GM21360 (cell line): ENCODE data around the gene MPPED1.

Experiments
- ATAC-seq: cut with Tn5 transposase; IDR thresholded peaks from one replicate; pipeline ENCODE4 v1.9.1; 2021; ENCODE audit warnings: mild to moderate bottlenecking, moderate library complexity; ENCODE audit not compliant: unreplicated experiment

MPPED1 gene

DNA sequence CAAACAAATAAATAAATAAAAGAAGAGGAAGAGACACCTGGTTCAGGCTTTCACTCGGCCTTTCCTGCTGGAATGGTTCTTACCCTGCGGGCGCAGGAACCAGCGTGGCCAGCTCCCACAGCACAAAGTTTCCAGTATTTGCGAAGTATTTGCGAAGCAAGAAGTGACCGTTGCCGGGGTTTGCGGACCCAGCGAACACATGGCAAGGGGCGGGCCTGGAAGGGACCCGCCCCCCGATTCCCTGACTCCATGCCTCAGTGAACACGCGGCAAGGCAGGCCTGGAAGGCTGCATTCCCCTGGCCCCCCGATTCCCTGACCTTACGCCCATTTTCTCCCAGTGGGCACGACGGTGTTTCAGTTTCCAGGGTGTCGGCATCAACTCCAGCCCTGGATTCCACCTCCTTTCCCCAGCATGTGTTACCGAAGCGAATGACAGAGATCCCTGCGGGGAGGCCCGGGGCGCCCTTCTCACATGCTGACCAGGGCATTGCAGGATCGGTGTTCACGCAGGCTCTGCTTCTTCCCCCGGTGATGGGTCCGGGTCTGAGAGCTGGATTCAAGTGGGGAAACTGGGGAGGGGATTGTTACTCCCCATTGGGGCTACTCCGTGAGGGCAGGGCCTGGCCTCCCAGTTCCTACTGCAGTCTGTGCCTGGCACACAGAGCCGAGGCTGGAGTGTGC lies 102.8 kb downstream of the MPPED1 start:
- no peak for ATAC-seq

DNA sequence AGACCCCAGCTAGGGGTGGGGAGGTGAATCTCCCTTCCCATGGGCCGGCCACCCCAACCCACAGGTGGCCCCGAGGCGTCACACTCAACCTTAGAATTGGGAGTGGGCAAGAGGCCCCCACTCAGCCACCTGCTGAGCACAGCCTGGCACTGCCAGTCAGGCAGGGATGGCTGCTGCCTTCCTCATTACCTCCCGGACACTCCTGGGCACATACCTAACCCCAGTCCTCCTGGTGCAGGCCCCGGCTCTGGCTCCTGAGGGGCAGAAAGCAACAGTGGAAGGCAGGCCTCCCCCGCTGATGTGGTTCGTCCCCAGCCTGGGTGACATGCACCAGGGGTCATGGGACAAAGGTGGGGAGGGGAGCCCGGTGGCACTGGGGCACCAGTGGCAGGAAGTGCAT lies 103.6 kb downstream of the MPPED1 start:
- ATAC-seq: no peak

DNA sequence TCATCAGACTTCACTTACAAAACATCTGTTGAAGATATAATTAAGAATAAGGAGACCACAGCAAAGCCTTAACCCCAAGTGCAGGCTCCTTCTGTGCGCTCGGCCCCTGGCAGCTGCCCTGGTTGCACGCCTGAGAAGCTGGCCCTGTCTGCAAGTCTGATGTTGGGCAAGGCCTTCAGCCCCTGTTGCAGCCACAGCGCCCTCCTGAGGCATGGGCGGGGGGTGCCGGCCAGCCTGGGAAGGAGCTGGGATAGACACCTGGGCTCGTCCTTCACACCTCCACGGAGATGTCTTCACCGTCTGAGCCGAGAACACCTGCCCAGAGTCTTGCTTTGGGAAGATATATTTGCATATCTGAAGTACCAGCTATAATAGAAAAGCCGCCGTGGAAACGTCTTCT lies 104.1 kb downstream of the MPPED1 start:
- no peak for ATAC-seq

DNA sequence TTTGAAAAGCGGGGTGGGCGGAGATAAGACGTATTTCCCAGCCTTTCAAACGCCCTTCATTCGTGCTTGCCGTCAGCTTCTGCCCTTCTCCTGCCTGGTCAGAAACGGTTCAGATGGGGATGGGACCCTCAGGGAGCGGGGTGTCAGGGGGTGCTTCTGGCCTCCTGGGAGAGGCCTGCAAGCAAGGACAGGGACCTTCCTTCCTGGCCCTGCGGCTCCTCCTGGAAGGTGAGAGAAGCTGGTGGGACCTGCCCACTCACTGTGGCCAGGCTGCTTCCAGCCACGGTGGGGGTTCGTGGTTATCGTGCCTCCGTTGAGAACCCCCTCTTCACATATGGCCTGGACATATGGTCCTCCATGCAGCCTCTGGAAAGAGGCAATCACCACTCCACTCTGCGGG lies 104.6 kb downstream of the MPPED1 start:
- ATAC-seq: no peak

DNA sequence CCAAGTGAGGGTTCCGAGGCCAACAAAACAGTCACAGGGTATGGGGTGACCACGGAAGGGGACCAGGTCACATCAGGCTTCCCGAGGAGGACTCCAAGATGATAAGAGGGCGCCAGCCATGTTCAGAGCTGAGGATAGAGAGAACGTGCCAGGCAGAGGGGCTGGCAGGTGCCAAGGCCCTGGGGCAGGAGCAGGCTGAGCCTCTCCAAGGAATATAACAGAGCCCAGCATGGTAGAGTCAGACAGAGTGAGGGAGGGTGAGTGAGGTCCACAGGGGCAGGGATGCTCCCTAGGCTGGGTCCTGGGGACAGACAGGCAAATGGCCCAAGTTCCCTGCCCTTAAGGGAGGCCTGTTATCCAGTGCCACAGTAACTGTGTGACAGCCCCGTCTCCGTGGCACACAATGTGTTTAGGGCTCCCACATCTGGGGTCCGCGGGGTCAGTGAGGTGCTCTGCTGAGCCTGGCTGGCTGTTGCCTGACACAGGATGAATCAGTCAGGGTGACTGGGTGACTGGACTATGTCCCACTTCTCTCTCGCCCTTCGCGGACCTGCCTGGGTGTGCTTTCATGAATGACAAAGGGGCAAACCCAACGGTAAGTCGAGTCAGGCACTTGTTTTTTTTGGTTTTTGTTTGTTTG lies 105.3 kb downstream of the MPPED1 start:
- no peak for ATAC-seq

DNA sequence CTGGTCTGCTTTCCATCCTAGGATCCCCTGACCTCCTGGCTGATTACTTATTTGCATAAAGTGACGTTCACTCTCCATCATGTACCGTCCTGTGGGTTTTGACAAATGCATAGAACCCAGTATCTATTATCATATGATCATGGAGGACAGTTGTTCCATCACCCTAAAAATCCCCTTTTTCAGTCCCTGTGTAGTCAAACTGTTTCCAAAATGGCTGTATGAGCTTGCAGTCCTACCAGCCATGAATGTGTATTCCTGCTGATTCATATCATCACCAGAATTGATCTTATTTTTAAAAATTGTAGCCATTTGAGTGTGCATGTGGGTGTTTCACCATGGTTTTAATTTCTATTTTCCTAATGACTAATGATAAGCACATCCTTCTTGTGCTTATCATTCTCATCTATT lies 108.8 kb downstream of the MPPED1 start:
- peak; percentile 46 for ATAC-seq

DNA sequence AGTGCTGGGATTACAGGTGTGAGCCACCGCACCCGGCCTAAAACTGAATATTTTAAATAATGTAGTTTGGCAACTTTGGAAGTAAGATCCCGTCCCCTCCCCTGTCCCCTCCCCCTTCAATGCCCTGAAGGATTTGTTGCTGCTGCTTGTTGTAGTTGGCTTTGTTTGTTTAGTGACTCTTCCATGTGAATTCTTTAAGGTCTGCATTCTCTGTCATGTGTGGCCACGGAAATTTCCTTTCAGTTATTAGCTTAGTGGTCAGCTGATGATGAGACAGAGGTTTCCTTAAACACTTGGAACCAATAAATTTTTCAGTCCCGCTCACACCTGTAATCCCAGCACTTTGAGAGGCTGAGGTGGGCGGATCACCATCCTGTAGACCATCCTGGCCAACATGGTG lies 109.9 kb downstream of the MPPED1 start:
- ATAC-seq: no peak

DNA sequence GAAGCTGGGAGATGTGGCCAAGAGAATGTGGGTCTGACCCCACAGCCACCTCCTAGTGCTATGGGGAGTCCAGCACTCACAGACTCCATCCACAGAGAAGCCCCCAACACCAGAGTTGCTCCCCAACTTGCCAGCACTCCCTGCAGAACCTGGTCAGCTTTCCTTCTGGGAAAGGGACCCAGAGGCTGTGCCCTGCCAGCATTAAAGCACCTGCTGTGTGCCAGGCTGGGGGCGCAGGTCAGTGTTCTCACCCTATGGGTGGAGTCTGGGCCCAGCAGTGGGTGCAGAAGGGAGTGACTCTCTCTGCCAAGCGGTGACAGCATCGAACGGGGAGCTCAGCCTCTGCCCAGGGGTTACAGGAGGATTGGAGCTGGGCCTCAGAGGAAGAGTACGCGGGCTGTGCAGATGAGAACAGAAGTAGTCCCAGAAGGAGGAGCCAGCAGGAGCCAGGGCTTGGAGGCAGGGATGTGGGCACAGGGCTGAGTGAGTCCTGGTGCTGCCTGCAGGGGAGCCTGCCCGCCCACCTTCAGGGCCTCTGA lies 114.4 kb downstream of the MPPED1 start:
- ATAC-seq: no peak

DNA sequence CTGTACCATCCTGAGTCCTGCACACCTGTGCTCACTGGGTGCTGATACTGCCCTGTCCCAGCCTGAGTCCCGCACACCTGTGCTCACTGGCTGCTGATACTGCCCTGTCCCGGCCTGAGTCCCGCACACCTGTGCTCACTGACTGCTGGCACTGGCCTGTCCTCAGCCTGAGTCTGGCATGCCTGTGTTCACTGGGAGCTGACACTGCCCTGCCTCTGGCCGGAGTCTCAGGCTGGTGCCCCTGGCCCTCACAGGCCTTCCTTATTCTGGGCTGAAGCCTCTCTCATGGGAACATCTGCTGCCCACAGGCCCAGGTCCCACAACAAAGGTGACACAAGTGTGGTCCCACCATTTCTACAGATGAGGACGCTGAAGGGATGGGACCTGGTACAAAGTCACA lies 115.1 kb downstream of the MPPED1 start:
- no peak for ATAC-seq

DNA sequence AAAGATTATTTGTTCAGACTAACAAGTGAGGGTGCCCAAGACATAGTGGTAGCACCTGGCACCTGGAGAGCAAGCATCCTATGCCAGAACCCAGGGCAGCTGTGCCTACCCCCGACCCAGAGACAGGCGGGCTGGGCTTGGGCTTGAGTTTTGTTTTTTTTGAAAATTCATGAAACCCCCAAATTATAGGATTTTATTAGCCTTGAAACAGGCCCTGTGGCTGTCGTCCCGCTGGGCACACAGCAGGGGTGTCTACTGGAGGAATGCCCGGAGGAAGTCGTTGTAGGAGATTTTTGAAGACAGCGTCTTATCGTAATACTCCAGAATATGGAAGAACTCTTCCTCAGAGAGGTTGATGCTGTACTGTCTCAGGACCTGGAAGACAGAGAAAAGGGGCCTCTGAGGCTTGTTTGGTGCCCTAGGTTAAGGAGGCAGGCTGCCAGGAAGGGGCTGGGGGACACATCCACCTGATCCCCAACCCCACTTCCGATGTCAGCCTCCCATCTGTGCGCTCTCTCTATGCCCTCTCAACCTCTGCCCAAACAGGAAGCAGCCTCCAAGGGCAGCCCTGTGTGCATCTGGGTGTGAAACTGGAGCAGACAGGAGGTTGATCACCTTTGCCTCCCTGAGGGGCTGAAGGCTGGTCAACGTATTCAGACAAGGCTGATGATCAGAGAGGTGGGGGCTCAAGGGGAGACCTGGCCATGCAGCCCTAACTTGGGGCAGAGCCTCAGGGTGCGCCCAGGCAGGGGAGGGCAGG lies 117.0 kb downstream of the MPPED1 start:
- ATAC-seq: no peak

DNA sequence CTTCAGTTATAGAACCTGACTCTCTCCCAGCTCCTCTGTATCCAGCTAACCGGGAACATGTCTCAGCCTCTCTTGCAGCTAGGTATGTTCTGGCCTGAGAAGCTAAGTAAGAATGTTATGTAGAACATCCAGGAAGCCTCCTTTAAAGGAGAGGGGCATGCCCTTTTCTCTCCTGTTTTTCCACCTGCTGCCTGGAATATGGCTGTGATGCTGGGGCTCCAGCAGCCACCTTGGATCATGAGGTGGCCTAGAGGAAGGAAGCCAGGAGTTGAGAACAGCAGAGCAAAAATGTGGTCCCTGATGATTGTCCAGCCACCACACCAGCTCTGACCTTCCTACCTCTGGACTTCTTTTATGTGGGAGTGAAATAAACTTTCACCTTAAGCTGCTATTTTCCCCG lies 117.6 kb downstream of the MPPED1 start:
- ATAC-seq: no peak

DNA sequence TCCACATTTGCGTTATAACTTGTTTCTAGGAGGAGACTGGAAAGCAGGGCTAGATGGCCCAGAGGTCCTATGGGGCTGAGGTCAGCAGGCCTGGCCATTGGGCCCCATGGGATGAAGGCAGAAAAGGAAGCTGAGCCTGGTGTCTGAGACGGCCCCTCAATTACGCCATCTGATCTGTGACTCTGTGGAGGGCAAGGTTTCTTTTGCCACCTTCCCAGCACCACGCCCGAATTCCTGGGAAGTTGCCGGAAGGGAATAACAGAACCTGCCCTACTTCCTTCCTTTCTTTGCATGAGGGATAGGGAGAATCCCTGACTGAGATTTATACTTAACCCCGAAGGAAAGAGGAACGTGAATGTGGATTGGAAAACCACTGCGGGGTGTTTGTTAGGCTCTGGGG lies 118.1 kb downstream of the MPPED1 start:
- no peak for ATAC-seq

DNA sequence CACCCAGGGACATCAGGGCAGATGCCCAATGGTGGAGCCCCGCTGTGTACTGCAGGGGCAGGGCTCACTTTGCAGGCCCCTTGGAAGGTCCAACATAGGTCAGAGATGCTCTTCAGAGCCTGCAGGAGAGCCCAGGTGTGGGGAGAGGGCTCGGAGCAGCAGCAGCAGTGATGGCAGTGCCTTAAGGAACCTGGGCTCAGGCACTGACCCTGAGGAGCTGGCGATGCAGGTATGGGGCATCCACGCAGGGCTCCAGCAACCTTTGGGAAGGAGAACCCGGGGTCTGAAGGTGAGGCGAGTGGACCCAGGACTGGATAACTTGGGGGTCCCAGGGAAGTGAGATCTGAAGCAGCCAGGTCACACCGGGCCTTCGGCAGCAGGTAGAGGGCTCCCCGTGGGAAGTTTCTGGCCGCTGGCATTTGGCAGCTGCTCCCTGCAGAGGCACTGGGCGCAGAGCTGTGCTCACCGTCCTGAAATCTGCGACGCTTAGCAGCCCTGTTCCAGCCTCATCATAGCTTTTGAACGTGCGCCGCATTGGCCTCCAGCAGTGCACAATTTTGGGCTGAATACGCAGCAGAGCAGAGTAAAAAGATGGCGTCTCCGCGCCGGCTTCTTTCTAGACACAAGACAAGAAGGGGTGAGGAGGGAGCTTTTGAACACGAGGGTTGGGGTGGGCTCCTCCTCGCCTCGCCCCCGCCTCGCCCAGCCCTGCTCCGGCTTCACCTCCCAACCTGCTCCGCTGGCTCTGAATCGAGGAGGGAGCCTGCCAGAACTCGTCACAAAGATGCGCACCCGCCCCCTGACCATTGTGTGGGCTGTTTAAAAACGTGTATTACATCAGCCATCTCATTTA lies 118.8 kb downstream of the MPPED1 start:
- no peak for ATAC-seq

DNA sequence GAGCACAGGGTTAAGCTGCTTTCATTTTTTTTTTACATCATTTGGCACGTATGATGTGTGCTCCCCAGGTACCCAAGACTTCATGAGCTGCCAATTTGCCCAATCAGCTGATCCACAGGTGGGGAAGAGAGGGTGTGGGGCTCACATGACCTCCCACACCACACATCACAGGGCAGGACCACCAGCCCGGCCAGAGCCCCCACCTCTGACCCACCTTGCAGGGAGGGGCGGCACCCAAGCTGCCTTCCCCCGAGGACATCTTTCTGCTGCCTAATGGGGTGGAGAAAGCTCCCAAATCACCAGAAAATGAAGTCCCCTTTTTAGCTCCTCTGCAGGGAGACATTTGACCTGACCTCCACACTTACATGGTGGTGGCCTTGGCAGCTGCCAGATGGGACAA lies 119.8 kb downstream of the MPPED1 start:
- ATAC-seq: no peak

DNA sequence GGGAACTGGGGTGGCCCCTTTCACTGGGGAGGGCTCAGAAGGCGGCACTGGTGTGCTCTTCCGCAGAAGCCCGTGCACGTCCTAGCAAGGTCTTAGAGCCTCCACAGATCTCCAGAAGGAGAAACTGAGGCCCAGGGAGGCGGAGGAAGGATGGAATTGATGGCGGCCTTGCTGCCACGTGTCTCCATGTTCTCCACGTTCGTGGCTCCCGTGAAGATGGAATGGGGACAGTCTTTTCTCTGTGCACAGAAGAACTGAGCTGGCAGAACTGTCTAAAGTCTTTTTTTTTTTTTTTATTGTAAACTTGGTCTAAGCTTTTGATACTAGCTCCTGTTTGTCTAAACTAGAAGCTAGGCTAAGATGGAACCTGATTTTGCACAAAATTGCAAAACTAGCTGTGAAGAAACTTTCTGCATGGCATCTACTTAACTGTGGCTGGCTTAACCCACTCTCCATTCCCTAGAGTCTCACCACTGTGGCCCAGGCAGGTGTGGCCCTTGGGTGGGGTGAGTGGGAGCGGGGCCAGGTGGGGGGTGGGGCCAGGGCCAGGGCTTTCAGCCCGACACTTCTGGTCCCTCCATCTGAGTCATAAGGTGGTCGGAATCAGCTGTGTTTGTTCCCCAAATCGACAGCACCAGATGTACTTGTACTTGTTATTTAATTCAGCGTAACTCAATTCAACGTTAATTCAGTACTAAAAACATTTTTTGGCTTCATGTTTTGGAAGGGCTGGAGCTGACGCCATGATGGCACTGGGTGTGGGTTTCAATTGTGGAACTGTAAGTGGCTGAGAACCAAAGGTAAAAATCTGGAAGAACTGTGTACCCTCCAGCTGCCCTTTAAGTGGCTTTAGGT lies 120.7 kb downstream of the MPPED1 start:
- no peak for ATAC-seq

DNA sequence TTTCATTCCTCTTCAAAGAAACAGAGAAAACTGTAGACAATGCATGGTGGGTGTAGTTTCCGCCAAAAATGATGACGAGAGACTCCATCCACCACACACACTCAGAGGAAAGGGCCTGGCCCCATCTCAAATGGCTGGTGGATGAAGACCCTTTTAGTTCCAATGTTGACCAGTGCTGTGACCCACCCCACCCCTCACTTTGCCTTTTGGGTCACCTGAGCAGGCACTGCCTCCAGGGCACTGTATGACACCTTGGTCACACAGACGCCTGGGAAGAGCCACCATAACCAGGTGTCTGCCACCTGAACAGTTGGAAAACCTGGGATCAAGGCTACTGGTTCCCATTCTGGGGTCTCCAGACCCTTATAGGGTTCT lies 121.3 kb downstream of the MPPED1 start:
- no peak for ATAC-seq

DNA sequence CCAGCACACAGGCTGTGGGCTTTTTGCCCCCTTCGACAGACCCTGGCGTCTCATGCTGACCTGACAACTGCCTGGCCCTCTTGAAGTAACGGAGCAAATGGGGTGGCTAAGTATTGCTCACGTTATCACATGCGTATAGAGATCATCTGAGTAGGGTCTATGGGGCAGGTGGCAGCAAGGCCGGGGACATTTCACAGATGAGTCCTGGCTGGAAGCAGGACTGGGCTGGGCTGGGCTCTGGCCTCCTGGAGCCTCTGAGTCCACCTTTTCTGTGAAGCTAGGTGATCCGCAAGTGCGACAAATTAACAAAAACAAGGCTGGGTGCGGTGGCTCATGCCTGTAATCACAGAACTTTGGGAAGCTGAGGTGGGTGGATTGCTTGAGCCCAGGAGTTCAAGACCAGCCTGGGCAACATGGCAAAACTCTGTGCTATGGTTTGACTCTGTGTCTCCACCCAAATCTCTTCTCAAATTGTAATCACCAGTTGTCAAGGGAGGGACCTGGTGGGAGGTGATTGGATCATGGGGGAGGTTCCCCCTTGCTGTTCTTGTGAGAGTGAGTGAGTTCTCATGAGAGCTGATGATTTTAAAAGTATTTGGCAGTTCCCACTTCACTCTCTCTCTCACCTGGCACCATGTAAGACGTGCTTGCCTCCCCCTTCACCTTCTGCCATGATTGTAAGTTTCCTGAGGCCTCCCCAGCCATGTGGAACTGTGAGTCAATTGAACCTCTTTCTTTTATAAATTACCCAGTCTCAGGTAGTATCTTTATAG lies 122.0 kb downstream of the MPPED1 start:
- ATAC-seq: no peak

DNA sequence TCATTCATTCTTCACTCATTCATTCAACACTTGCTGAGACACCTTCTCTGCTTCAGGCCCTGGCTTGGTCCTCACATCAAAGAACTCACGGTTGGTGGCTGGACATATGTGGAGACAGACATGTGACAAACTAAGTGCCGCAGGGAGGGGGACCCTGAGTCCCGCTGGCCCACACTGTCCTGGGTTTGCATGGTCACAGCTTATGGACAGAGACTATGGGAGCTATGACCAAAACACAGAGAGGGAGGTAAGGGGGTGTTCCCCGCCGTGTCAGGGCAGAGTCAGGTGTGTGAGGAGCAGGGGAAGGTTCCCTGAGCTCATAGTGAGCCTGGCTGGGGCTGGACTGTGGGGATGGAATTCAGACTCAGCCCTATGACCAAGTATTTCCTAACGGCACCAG lies 123.1 kb downstream of the MPPED1 start:
- ATAC-seq: no peak

DNA sequence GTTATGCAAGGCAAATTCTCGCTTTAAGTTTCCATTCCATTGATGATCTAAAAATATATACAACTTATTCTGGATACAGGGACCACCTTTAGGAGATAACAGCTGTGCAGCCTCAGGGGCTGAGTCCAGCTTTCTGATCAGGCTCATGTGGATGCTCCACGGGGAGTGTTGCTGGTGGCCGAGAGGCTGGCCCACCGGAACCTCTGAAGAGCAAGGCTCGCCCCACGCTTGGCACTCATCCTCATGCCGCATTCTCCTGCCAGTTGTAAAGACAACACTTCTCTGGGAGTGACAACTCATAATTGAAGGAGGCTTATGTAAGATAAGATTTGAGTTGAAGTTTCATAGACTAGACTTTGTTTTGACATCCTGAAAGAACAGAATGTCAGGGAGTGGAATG lies 123.5 kb downstream of the MPPED1 start:
- ATAC-seq: no peak
